HCT116 (cell line): Measurements from ENCODE around the gene OSBPL8. TPM values are rescaled to one million over a fixed set of nuclear protein-coding genes. Genes with fewer than 3 reads are reported as not detected.

Experiments used
- ATAC-seq: fragments of 200-7000 bp; cut with Tn5 transposase; 2 replicates; pipeline ENCODE4 v1.9.1; 2020; ENCODE audit warnings: mild to moderate bottlenecking, moderate library complexity
- BruUV-seq: library from RNA; stranded (reverse); fragments of 400-500 nt; replicated peaks from 2 replicates; lab custom pipeline; 2021; lab: Mats Ljungman, UMichigan
- CTCF ChIA-PET: fragments of 300-600 bp; sonication (Branson Sonifier 250); formaldehyde crosslinking; loops from one replicate; lab custom pipeline; 2021; ENCODE audit warnings: antibody characterized with exemption; lab: Charles Lee
- POLR2A ChIA-PET: fragments of 300-600, 350-600 bp; sonication (Branson Sonifier 250); formaldehyde crosslinking; loops from one replicate; lab custom pipeline; 2021; ENCODE audit warnings: antibody characterized with exemption; lab: Charles Lee
- RAD21 ChIA-PET, 2 experiments: fragments of 300-600 bp; sonication (Branson Sonifier 250); formaldehyde crosslinking; loops; one replicate each; lab custom pipeline; 2023; ENCODE audit warnings: low total read pairs in 2 of 2; ENCODE audit not compliant: uncharacterized antibody in 2 of 2, unreplicated experiment in 2 of 2, low non-redundant PET in 1 of 2; lab: Charles Lee
- DNase-seq: peaks from one replicate; pipeline ENCODE4 v3.0.0-alpha.2; 2010; ENCODE audit warnings: low read depth, low spot score
- H2AFZ ChIP-seq: fragments of 200-600 bp; shearing (Covaris generic), sonication (generic); 2 replicates; pipeline ENCODE4 v1.6.1; 2017; ENCODE audit warnings: low read depth, mixed run types, mixed read lengths, antibody characterized with exemption, low read length; ENCODE audit not compliant: poor library complexity, severe bottlenecking
- H3K27ac ChIP-seq: 2 replicates; pipeline ENCODE4 v1.5.1; 2012; ENCODE audit warnings: low read depth, low read length
- H3K27me3 ChIP-seq: fragments of 200-600 bp; sonication (generic); 2 replicates; pipeline ENCODE4 v1.6.1; 2016; ENCODE audit warnings: mixed run types, low read length, mixed read lengths; ENCODE audit not compliant: insufficient read depth
- H3K36me3 ChIP-seq, 2 experiments: fragments of 200-500 bp in 1 of 2; fragments of 200-600 bp in 1 of 2; sonication (Bioruptor generic) in 1 of 2; sonication (generic) in 1 of 2; 2 replicates each; pipeline versions ENCODE4 v1.5.1 to v1.6.1; 2014 to 2016; ENCODE audit warnings: low read length in 2 of 2, inconsistent platforms in 1 of 2, mixed read lengths in 1 of 2, mixed run types in 1 of 2; ENCODE audit not compliant: insufficient read depth in 2 of 2, control insufficient read depth in 1 of 2
- H3K4me1 ChIP-seq, 2 experiments: fragments of 200-600 bp in 1 of 2; sonication (generic) in 1 of 2; 2 replicates each; pipeline versions ENCODE4 v1.5.1 to v1.6.1; 2012 to 2017; ENCODE audit warnings: low read length in 2 of 2, inconsistent platforms in 1 of 2, mild to moderate bottlenecking in 1 of 2, mixed read lengths in 1 of 2, mixed run types in 1 of 2, moderate library complexity in 1 of 2; ENCODE audit not compliant: insufficient read depth in 2 of 2, control insufficient read depth in 1 of 2
- H3K4me2 ChIP-seq: fragments of 200-600 bp; sonication (generic); 2 replicates; pipeline ENCODE4 v1.6.1; 2017; ENCODE audit warnings: mixed run types, low read length, mixed read lengths
- H3K4me3 ChIP-seq, 2 experiments: fragments of 200-600 bp in 1 of 2; sonication (generic) in 1 of 2; replicated peaks in 1 of 2; 2 replicates each; pipeline ENCODE4 v1.5.1; 2011 to 2016; ENCODE audit warnings: low read length in 2 of 2, control low read depth in 1 of 2, low read depth in 1 of 2, mild to moderate bottlenecking in 1 of 2, mixed read lengths in 1 of 2, mixed run types in 1 of 2
- H3K79me2 ChIP-seq: fragments of 200-600 bp; sonication (generic); 2 replicates; pipeline ENCODE4 v1.6.1; 2017; ENCODE audit warnings: mild to moderate bottlenecking, mixed run types, low read length, moderate library complexity, mixed read lengths; ENCODE audit not compliant: insufficient read depth
- H3K9ac ChIP-seq: fragments of 200-600 bp; sonication (generic); 2 replicates; pipeline ENCODE4 v1.6.1; 2016; ENCODE audit warnings: low read length, mixed read lengths
- H3K9me2 ChIP-seq: fragments of 200-600 bp; sonication (generic), shearing (Covaris generic); 2 replicates; pipeline ENCODE4 v1.6.1; 2017; ENCODE audit warnings: mixed run types, mild to moderate bottlenecking, moderate library complexity; ENCODE audit not compliant: insufficient read depth
- H3K9me3 ChIP-seq, 2 experiments: fragments of 200-500 bp in 1 of 2; fragments of 200-600 bp in 1 of 2; sonication (Bioruptor generic) in 1 of 2; sonication (generic) in 1 of 2; 2 replicates each; pipeline ENCODE4 v1.6.1; 2014 to 2017; ENCODE audit warnings: low read length in 2 of 2, mixed read lengths in 2 of 2, inconsistent platforms in 1 of 2, low read depth in 1 of 2, mild to moderate bottlenecking in 1 of 2, mixed run types in 1 of 2, moderate library complexity in 1 of 2; ENCODE audit not compliant: control insufficient read depth in 1 of 2, insufficient read depth in 1 of 2
- H4K20me1 ChIP-seq: fragments of 200-600 bp; sonication (generic), shearing (Covaris generic); 2 replicates; pipeline ENCODE4 v1.6.1; 2017; ENCODE audit warnings: mixed run types, mild to moderate bottlenecking, moderate library complexity; ENCODE audit not compliant: insufficient read depth
- EZH2 ChIP-seq: fragments of 200-600 bp; sonication (generic); IDR thresholded peaks from 2 replicates; pipeline ENCODE4 v1.6.1; 2017; ENCODE audit warnings: antibody characterized with exemption, mixed run types
- JUND ChIP-seq: IDR thresholded peaks from 2 replicates; pipeline ENCODE4 v1.6.1; 2012
- POLR2A ChIP-seq: IDR thresholded peaks from 2 replicates; pipeline ENCODE4 v1.7.0; 2011; ENCODE audit warnings: borderline replicate concordance; ENCODE audit not compliant: insufficient read depth, insufficient read length; ENCODE audit errors: extremely low read depth
- POLR2AphosphoS5 ChIP-seq: IDR thresholded peaks from 2 replicates; pipeline ENCODE4 v1.6.1; 2011; ENCODE audit warnings: mild to moderate bottlenecking, low read depth, low read length, moderate library complexity
- SIN3A ChIP-seq: IDR thresholded peaks from 2 replicates; pipeline ENCODE4 v1.6.1; 2012; ENCODE audit warnings: low read depth
- YY1 ChIP-seq: IDR thresholded peaks from 2 replicates; pipeline ENCODE4 v1.6.1; 2011; ENCODE audit warnings: low read length, low read depth, moderate library complexity, mild to moderate bottlenecking; ENCODE audit not compliant: insufficient replicate concordance; ENCODE audit errors: extremely low read depth
- ZFX ChIP-seq: fragments of 450-650 bp; IDR thresholded peaks from 2 replicates; pipeline ENCODE4 v1.6.1; 2017
- intact Hi-C: fragments of 100-400 bp; cut with micrococcal nuclease; formaldehyde crosslinking; loops from 2 replicates; pipeline ENCODE4 v1.10.0; 2022
- total RNA-seq: library from RNA; stranded (reverse); gene quantifications from one replicate; pipeline ENCODE4 v1.2.1, GENCODE V29; 2021; ENCODE audit not compliant: unreplicated experiment
- TF ChIP-seq, protein P1 (sequence below): IDR thresholded peaks from 2 replicates; pipeline ENCODE4 v1.6.1; 2012
- TF ChIP-seq, protein P2 (sequence below): IDR thresholded peaks from 2 replicates; pipeline ENCODE4 v1.6.1; 2012

The OSBPL8 gene
- total RNA-seq, 1 experiment from 2014 or later, result 115 TPM

DNA sequence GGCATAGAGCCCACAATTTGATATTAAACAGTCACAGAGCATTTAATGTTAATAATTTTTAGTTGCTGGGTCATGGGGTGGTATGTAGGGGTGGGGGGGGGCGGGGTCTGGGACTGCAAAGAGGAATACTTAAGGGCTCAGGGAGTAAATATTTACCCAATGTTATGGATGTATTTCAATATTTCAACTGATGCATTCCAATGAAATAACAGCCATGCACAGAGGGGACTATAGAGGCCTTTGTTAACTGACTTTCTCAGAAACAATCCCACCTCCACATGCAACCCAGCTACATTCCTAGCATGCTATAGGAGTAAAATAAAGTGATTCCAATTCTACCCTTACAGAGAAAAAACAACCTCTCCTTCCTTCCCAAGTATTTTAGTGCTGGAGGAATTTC lies 203.5 kb downstream of the OSBPL8 start:
- Histone ChIP-seq H3K9ac (no peak overlapping the region), H3K27me3 (no peaks in the 10 kb centered on the region), H3K27ac (no peak overlapping the region), H3K4me3 (no peak overlapping the region), H3K4me1 (no peaks in the 10 kb centered on the region), H3K79me2 (no peaks in the 10 kb centered on the region), H4K20me1 (no peaks in the 10 kb centered on the region), H3K9me3 (no peaks in the 10 kb centered on the region), H3K4me2 (no peak overlapping the region), H3K9me2 (no peaks in the 10 kb centered on the region), H2AFZ (no peak overlapping the region), H3K36me3 (peaks cover 3 to 6% of the 10 kb centered on the region in 2 experiments; a peak in 2 of 4 replicates)
- ATAC-seq (no peak), DNase-seq (no peak)
- BruUV-seq, result no TSS peak
- CTCF ChIA-PET, result no interaction called here
- RAD21 ChIA-PET, result no interaction called here
- no peak for TF ChIP-seq ZFX
- TF ChIP-seq POLR2AphosphoS5, result no peak
- no peak for TF ChIP-seq JUND
- TF ChIP-seq, protein P1, sequence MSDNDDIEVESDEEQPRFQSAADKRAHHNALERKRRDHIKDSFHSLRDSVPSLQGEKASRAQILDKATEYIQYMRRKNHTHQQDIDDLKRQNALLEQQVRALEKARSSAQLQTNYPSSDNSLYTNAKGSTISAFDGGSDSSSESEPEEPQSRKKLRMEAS, result no peak
- TF ChIP-seq POLR2A, result no peak
- no peak for TF ChIP-seq SIN3A
- no peak for TF ChIP-seq EZH2
- no peak for TF ChIP-seq YY1
- TF ChIP-seq, protein P2, sequence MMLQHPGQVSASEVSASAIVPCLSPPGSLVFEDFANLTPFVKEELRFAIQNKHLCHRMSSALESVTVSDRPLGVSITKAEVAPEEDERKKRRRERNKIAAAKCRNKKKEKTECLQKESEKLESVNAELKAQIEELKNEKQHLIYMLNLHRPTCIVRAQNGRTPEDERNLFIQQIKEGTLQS, result no peak
- POLR2A ChIA-PET, result no interaction called here
- intact Hi-C loops, result loop anchor here (5.0 kb wide), 1 partner anchor 1159 kb away; no protein-coding TSS in a partner anchor
